C4-2B (cell line): Measurements from ENCODE around the gene TMEM106C.

Source experiments
- H3K27ac ChIP-seq: fragments of 450-650 bp; 2 replicates; pipeline ENCODE4 v1.5.1; 2017
- CTCF ChIP-seq: fragments of 450-650 bp; conservative IDR thresholded peaks from 2 replicates; pipeline ENCODE4 v1.5.1; 2017; ENCODE audit warnings: mild to moderate bottlenecking
- ZFX ChIP-seq: fragments of 450-650 bp; IDR thresholded peaks from 2 replicates; pipeline ENCODE4 v1.6.1; 2017

The TMEM106C gene

DNA sequence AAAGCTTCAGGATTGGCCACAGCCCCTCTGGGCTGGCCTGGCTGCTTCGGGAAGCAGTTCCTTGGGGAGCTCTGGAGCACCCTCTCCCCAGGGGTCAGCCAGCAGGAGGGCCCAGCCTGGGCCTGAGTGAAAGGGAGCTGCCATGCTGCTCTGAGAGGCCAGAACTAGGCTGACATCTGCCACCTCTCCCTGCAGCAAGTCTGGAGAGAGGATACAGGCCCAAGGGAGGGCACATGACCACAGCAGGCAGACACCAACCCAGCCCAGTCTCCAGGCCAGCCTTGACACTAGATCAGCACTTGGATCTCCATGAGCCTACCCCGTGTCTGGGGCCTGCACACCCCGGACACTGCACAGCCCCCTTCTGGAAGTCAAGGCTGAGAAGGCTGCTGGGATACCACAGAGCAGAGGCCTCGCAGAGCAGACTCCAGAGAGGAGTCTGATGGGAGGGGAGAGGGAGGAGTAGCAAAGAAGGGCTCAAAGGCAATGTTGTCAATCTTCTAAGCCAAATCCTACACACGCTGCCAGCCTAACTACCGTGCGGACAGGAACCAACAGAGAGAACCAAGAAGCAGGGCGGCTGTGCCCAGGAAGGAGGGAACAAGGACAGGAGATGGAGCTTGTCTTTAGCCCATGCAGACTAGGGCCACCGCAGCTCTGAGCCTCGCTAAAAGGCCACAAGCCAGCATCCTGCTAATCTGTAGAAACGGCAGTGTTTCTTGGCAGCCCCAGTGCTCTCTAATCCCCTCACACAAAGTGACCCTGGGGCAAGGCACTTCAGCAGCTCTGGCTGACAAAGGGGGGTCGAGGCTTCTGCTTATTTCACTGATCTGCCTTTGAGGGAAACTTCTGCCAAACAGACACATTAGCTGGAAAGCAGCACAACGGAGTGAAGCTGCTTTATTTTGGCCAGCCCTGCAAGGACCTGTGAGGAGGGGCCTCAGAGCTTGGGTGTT is 28.0 kb downstream of the TMEM106C start:
- no peak overlapping the region for H3K27ac ChIP-seq
- TF ChIP-seq ZFX (no peak), CTCF (no peak)

GRCh38 chr12:47992776-47993175 is 29.4 kb downstream of the TMEM106C start:
- H3K27ac ChIP-seq = no peak overlapping the region
- TF ChIP-seq CTCF = no peak
- no peak for TF ChIP-seq ZFX

DNA sequence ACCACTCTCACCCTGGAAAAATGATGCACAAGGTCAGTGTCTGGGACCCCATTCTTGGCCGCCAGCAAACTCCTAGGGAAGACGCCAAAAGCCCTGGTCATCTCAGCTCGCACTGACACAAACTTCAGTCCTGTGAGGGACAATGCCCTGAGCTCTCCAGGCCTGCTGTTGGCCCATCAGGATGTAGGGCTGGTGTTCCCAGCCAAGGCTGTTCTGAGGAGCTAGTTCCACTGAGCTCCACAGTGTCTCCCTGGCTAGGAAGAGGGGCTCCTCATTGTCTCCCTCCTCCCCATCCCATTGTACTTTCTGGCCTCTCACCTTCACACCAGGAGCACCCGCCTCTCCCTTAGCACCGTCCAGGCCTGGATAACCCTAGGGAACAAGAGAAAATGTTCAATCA is 30.1 kb downstream of the TMEM106C start:
- TF ChIP-seq ZFX (no peak), CTCF (no peak)

DNA sequence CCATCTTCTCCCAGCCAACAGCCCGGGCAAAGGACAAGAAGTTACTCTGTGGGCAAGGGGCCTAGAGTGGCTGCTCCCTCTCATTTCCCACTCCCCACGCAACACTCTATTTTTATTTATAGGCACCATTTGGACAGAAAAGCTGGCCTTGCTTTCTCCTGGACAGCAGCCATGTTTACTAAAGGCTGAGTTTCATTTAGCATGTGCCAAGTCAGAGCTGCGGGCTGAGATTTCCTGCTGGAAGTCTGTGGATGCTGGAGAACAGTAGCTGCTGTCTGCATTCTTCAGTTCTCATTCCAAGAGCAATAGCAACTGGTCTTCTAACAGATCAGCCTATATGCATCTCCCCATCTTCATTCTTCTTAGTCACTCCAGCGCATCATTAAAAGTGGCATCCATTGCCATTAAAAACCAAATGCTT is 32.6 kb downstream of the TMEM106C start:
- H3K27ac ChIP-seq = peak overlapping the region; percentile 33
- TF ChIP-seq ZFX = no peak
- TF ChIP-seq CTCF = no peak

More for the DNA sequence above, 30.1 kb downstream of the TMEM106C start:
- no peak overlapping the region for H3K27ac ChIP-seq

- TF ChIP-seq ZFX (no peak), CTCF (no peak)
- peak overlapping the region; percentile 54 for H3K27ac ChIP-seq
Measured at GRCh38 chr12:47997321-47997720, 33.9 kb downstream of the TMEM106C start.

DNA sequence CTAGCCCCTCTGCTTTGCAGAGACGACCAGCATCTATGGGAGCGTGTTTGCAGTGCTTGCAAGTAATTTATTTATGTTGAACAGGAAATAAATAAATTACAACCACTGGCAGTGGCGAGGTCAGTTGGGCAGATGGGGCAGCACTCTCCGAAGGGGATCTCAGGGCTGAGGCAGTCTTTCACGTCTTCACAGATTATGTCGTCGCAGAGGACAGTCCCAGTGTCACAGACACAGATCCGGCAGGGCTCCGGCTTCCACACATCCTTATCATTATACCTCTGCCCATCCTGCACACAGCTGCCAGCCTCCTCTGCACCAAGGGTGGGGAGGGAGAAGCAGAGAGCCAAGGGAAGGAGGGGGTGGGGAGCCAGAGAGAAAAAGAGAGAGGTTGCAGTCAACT is 36.4 kb downstream of the TMEM106C start:
- TF ChIP-seq ZFX (no peak), CTCF (no peak)
- H3K27ac ChIP-seq = no peak overlapping the region

DNA sequence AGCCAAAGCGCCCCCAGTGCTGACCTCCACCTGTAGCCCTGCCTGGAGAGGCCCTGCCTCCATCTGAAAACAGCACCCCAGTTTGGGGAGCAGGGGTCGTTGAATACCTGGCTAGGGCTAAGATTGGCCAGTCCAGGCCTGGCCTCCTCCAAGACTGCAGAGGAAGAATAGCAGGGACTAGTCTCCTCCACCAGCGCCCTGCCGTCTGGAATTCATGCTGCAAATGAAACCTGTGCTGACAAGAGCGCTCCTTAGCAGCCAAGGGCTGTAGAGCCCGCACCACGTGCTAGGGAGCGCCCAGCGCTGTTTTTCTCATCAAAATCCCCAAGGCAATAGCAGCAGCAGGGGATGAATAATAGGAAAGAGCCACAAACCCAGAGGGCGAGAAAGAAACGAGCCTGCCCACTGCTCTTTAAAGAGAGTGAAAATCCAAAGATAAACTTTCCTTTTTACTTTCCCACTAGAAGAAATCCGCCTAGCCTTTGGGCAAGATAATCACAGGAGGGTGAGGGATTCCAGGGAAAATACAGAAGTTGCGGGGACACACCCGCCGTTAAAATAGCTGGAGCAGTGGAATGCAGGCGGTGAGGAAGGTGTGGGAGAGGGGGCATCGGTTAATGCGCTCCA is 37.6 kb downstream of the TMEM106C start:
- H3K27ac ChIP-seq = peak overlapping the region; percentile 28
- TF ChIP-seq ZFX (no peak), CTCF (no peak; the same call in 1 of the 2 replicates)
